CD4-positive, CD25-positive, alpha-beta regulatory T cell (primary cell): ENCODE results near the gene BCAS1. TPM values are rescaled to one million over a fixed set of nuclear protein-coding genes. Genes with fewer than 3 reads are reported as not detected.

Experiments
- ATAC-seq, 2 donors: fragments of 150-1000 bp; cut with Tn5 transposase; one replicate each; pipeline ENCODE4 v1.10.0; 2021; ENCODE audit warnings: low read depth in 2 of 2, moderate number of reproducible peaks in 2 of 2, moderate library complexity in 1 of 2
- DNase-seq, 3 donors: peaks; one replicate each; pipeline versions ENCODE4 v3.0.0 to v3.0.0-alpha.2; 2012 to 2022; ENCODE audit warnings: mixed read lengths in 1 of 3
- H3K27ac ChIP-seq: one replicate; pipeline ENCODE4 v1.7.0; 2013; ENCODE audit warnings: mild to moderate bottlenecking, low read length; ENCODE audit not compliant: insufficient read depth, poor library complexity, severe bottlenecking
- H3K27me3 ChIP-seq: one replicate; pipeline ENCODE4 v1.7.0; 2013; ENCODE audit warnings: low read length; ENCODE audit not compliant: control insufficient read depth, insufficient read depth
- H3K36me3 ChIP-seq: one replicate; pipeline ENCODE4 v1.7.0; 2013; ENCODE audit warnings: mild to moderate bottlenecking, low read length, moderate library complexity; ENCODE audit not compliant: control insufficient read depth, insufficient read depth
- H3K4me1 ChIP-seq: 2 replicates; pipeline ENCODE4 v1.7.0; 2013; ENCODE audit warnings: mild to moderate bottlenecking, low read length; ENCODE audit not compliant: insufficient read depth, control insufficient read depth, poor library complexity, severe bottlenecking
- H3K4me3 ChIP-seq: one replicate; pipeline ENCODE4 v1.7.0; 2013; ENCODE audit warnings: low read depth, mild to moderate bottlenecking, low read length, moderate library complexity
- H3K9me3 ChIP-seq, 2 experiments: 1 replicate in 1 of 2; 2 replicates in 1 of 2; pipeline ENCODE4 v1.7.0; 2013; ENCODE audit warnings: low read length in 2 of 2, mild to moderate bottlenecking in 1 of 2, moderate library complexity in 1 of 2; ENCODE audit not compliant: control insufficient read depth in 2 of 2
- H3K27ac Mint-ChIP-seq, 3 donors: one replicate each; pipeline ENCODE4 v1.8.0; 2020 to 2022; ENCODE audit warnings: mild to moderate bottlenecking in 3 of 3, mixed read lengths in 3 of 3, moderate library complexity in 2 of 3
- H3K27me3 Mint-ChIP-seq: one replicate; pipeline ENCODE4 v1.8.0; 2022; ENCODE audit warnings: mild to moderate bottlenecking, mixed read lengths
- H3K36me3 Mint-ChIP-seq: one replicate; pipeline ENCODE4 v1.8.0; 2020; ENCODE audit warnings: mixed read lengths
- H3K4me1 Mint-ChIP-seq, 4 donors: one replicate each; pipeline ENCODE4 v1.8.0; 2020 to 2022; ENCODE audit warnings: mixed read lengths in 4 of 4, mild to moderate bottlenecking in 1 of 4
- H3K4me3 Mint-ChIP-seq, 4 donors: one replicate each; pipeline ENCODE4 v1.8.0; 2020 to 2022; ENCODE audit warnings: mild to moderate bottlenecking in 4 of 4, mixed read lengths in 4 of 4, moderate library complexity in 3 of 4
- H3K9me3 Mint-ChIP-seq, 7 donors: one replicate each; pipeline ENCODE4 v1.8.0; 2020 to 2022; ENCODE audit warnings: mixed read lengths in 7 of 7, mild to moderate bottlenecking in 3 of 7, moderate library complexity in 2 of 7
- polyA plus RNA-seq, 4 donors: library from polyadenylated mRNA; unstranded; fragments of 300-500 nt; fragmentation: Illumina TruSeq; gene quantifications; one replicate each; pipeline ENCODE4 v1.2.3, GENCODE V29; 2021
- total RNA-seq: library from RNA; stranded (reverse); gene quantifications from one replicate; pipeline ENCODE4 v1.2.3, GENCODE V29; 2022

BCAS1 gene
- total and polyA plus RNA-seq, 5 donors from 2014 or later: 0.81 to 17.3 (median 12.9) TPM

DNA sequence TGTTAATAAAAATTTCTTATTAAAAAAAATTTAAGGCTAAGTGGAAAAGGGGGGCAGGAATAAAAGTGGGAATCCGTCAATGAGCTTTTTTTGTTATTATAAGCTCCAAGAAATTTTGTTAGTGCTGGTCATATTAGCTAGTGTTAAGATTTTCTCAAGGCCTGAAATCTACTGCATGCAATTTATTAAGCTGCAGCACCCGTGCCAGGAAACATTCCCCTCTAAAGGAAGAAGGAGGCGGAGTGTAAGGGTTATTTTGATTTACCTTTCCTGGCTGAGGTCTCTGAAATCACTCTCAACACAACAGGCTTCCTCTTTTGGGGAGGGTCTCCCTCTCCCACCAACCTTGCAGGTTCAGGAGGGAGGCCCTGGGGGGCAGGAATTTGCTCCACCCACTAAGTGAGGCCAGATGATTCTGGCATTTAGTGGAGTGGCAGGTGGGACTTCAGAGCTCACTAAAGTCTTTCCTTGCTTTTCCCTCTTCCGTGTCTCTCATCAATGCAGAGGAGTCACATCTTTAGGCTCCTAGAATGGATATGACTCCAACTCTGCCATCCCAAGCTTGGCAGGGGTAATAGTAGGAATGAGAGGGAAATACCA lies 168.8 kb downstream of the BCAS1 start:
- DNase-seq (no peak), ATAC-seq (no peak)
- Mint-ChIP-seq H3K27ac (no peak overlapping the region), H3K4me1 (peaks cover 6 to 33% (median 27%) of the 10 kb centered on the region in 4 donors), H3K4me3 (no peak overlapping the region), H3K36me3 (no peaks in the 10 kb centered on the region), H3K27me3 (no peaks in the 10 kb centered on the region), H3K9me3 (no peaks in the 10 kb centered on the region)
- Histone ChIP-seq H3K36me3 (no peaks in the 10 kb centered on the region), H3K4me1 (peaks cover 11% of the 10 kb centered on the region), H3K9me3 (no peaks in the 10 kb centered on the region), H3K27ac (no peak overlapping the region), H3K27me3 (no peaks in the 10 kb centered on the region), H3K4me3 (no peak overlapping the region)

DNA sequence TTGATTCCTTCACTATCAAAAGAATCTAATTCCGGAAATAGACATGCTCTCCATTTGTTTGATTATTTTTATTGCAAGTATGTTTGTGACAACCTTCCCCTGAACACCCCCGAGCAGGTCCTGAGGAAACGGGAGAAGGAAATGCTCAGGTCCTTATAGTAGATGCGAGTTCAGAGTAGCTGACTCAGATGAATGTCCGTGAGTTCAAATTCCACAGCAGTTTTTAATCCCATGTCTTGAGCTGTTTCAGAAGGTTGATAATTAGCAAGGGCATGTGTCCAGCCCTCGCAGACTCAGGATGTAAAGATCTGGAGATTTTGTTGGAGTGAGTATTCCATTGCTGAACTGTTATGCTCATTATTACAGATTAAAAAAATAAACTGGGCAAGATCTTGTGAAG lies 169.3 kb downstream of the BCAS1 start:
- no peaks in the 10 kb centered on the region for H3K27me3 ChIP-seq
- peaks cover 11% of the 10 kb centered on the region for H3K4me1 ChIP-seq
- no peaks in the 10 kb centered on the region for H3K36me3 Mint-ChIP-seq
- no peaks in the 10 kb centered on the region for H3K27me3 Mint-ChIP-seq
- no peak overlapping the region for H3K27ac ChIP-seq
- no peaks in the 10 kb centered on the region for H3K9me3 ChIP-seq
- ATAC-seq: no peak
- H3K4me1 Mint-ChIP-seq: peaks cover 6 to 31% (median 27%) of the 10 kb centered on the region in 4 donors
- H3K4me3 Mint-ChIP-seq: no peak overlapping the region
- no peaks in the 10 kb centered on the region for H3K36me3 ChIP-seq
- no peaks in the 10 kb centered on the region for H3K9me3 Mint-ChIP-seq
- no peak for DNase-seq
- H3K27ac Mint-ChIP-seq: peak overlapping the region in 1 of 3 donors; percentile 64
- H3K4me3 ChIP-seq: no peak overlapping the region

DNA sequence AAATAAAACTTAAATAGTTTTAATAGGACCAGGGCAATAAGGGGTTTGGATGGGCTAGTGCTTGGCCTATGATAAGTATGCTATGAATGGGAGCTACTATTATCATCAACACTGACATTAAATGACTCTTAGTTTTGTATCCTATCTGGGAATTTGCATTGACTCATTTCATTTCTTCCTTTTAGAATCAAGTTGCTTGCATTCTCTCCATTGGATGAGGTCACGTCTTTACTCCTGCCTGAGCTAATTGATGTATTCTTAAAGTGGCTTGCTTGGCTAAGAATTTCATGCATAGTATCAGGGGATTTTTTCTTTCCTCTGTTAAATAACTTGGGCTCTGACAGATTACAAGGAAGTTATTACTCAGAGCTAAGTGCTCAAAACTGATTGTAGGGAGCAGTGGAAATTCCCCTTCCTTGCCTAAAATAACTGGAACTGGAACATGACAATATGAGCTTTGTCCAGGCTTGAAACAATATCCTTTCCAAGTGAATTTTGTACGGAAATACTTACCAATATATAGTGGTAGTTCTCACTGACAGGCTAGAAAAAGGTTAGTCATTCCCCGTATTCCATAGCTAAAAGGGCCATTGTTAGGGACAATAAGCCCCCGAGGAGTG lies 169.9 kb downstream of the BCAS1 start:
- Mint-ChIP-seq H3K4me3 (no peak overlapping the region), H3K27me3 (no peaks in the 10 kb centered on the region), H3K9me3 (no peaks in the 10 kb centered on the region), H3K36me3 (no peaks in the 10 kb centered on the region), H3K4me1 (peaks cover 6 to 32% (median 25%) of the 10 kb centered on the region in 4 donors), H3K27ac (peak overlapping the region in 1 of 3 donors; percentile 25)
- ATAC-seq: no peak
- Histone ChIP-seq H3K36me3 (no peaks in the 10 kb centered on the region), H3K27me3 (no peaks in the 10 kb centered on the region), H3K27ac (no peak overlapping the region), H3K9me3 (no peaks in the 10 kb centered on the region), H3K4me1 (peaks cover 11% of the 10 kb centered on the region), H3K4me3 (no peak overlapping the region)
- DNase-seq: no peak

DNA sequence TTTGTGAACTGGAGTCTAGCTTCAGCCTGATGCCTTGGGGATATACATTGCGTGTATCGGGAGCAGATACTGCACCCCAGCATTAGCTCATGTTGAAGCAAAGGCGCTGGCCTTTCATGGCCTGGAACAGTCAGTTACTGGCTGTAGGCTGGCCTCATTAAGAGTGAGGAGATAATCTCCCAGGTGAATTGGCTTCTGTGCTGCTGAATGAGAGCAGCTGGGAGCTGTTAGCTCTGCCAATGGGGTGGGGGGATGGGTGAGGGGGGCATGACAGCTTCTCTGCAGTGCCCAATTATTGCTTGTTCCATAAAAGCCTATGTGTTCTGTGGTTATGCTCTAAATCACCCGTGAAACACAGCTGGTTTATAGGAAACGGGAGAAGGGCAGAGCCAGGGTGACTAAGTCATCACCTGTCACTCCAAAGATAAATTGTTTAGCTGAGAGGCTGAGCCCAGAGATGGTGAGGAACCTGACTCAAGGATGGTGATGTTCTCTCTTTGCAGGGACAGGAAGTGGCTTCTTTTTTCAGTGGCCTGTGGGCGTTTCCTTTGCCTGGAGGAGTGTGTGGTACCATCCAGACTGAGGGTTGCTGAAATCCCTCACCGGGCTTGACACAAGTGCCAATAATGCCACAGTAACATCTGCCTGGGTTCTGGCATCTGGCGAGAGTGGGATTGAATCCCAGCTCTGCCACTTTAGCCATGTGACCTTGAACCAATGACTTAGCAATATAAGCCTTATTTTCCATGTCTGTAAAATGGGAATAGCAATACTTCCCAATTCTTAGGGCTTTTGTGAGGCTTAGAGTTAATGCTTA lies 170.8 kb downstream of the BCAS1 start:
- DNase-seq (peak; percentile 6 to 91 (median 55)), ATAC-seq (peak; percentile 93 to 94)
- Histone ChIP-seq H3K4me3 (peak overlapping the region; percentile 31), H3K9me3 (no peaks in the 10 kb centered on the region), H3K36me3 (no peaks in the 10 kb centered on the region), H3K27ac (no peak overlapping the region), H3K4me1 (peaks cover 11% of the 10 kb centered on the region), H3K27me3 (no peaks in the 10 kb centered on the region)
- no peaks in the 10 kb centered on the region for H3K36me3 Mint-ChIP-seq
- H3K4me3 Mint-ChIP-seq: peak overlapping the region in 3 of 4 donors; percentile 7 to 60 (median 12)
- H3K27ac Mint-ChIP-seq: peak overlapping the region; percentile 78 to 86 (median 79)
- no peaks in the 10 kb centered on the region for H3K27me3 Mint-ChIP-seq
- no peaks in the 10 kb centered on the region for H3K9me3 Mint-ChIP-seq
- peaks cover 6 to 39% (median 29%) of the 10 kb centered on the region in 4 donors for H3K4me1 Mint-ChIP-seq

DNA sequence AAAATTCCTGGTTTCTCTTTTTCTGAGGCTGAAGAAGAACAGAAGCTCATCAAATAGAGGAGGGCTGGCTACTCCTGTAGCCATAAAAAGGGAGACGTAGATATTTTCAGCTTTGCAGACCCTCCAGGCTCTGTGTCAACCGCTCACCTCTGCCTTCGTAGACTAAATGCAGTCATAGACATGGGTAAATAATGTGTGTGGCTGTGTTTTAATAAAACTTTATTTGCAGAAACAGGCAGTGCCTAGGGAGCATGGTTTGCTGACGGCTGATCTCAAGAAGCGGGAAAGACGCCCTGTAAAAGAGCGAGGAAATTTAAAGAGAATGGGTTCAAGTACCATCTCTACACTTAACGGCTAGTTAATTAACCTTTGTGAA lies 171.8 kb downstream of the BCAS1 start:
- no peak overlapping the region for H3K27ac ChIP-seq

DNA sequence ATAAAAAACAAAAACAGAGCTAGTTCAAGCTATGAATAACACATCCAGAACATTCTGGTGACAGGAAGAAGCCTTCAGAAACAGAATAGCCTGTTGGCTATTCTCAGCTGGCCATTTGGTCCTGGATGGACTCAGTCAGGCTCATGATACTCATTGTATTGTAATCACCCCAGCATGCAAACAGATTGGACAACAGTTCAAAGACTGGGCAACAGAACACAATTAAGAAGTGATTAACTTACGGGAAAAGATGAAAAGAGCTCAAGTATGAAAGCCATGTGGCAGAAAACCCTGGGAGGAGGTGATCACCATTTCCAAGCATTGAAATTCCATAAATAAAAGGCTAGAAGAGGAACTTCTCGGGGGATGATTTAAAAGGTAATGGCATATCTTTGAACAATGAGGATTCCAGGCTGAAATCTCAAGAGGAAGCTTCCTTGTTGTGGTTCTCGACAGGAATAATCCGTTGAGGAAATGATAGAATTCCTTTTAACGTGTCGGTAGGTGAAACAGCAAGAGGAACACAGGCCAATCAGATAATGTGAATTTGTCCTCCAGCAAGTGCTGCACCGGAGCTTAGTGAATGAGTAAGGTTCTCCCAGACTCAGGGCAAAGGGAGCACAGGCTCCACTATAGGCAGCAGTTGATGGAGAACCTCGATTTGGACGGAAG lies 172.4 kb downstream of the BCAS1 start:
- Mint-ChIP-seq H3K36me3 (no peaks in the 10 kb centered on the region), H3K27me3 (no peaks in the 10 kb centered on the region), H3K4me3 (no peak overlapping the region), H3K9me3 (no peaks in the 10 kb centered on the region), H3K4me1 (peaks cover 13 to 44% (median 36%) of the 10 kb centered on the region in 4 donors), H3K27ac (peak overlapping the region in 2 of 3 donors; percentile 23 to 82)
- Histone ChIP-seq H3K9me3 (no peaks in the 10 kb centered on the region), H3K4me3 (no peak overlapping the region), H3K27me3 (no peaks in the 10 kb centered on the region), H3K36me3 (no peaks in the 10 kb centered on the region), H3K27ac (no peak overlapping the region), H3K4me1 (peaks cover 17% of the 10 kb centered on the region)
- ATAC-seq: no peak
- no peak for DNase-seq

More for the DNA sequence above, 171.8 kb downstream of the BCAS1 start:
- no peaks in the 10 kb centered on the region for H3K36me3 ChIP-seq
- no peaks in the 10 kb centered on the region for H3K36me3 Mint-ChIP-seq
- peaks cover 12% of the 10 kb centered on the region for H3K4me1 ChIP-seq
- DNase-seq: no peak
- no peaks in the 10 kb centered on the region for H3K27me3 Mint-ChIP-seq
- no peaks in the 10 kb centered on the region for H3K9me3 ChIP-seq
- no peak overlapping the region for H3K4me3 ChIP-seq
- no peaks in the 10 kb centered on the region for H3K27me3 ChIP-seq
- no peak overlapping the region for H3K4me3 Mint-ChIP-seq
- H3K9me3 Mint-ChIP-seq: no peaks in the 10 kb centered on the region
- peak overlapping the region in 2 of 3 donors; percentile 55 to 82 for H3K27ac Mint-ChIP-seq
- ATAC-seq: no peak
- H3K4me1 Mint-ChIP-seq: peaks cover 7 to 41% (median 31%) of the 10 kb centered on the region in 4 donors

DNA sequence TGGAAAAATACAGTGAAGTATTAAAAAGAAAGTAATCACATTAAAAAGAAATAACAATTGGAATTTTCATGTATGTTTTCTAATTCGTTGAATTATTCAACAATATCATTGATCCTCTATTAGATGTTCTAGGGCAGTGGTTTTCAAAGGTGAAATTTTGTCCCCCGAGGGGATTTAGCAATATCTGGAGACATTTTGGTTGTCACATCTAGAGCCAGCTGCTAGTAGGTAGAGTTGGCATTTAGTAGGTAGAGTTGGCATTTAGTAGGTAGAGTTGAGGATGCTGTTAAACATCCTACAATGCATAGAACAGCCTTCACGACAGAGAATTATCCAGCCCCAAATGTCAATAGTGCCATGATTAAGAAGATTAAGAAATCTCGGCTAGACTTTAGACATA lies 173.7 kb downstream of the BCAS1 start:
- DNase-seq (no peak), ATAC-seq (no peak)
- Histone ChIP-seq H3K36me3 (no peaks in the 10 kb centered on the region), H3K27me3 (no peaks in the 10 kb centered on the region), H3K9me3 (no peaks in the 10 kb centered on the region), H3K27ac (no peak overlapping the region), H3K4me3 (no peak overlapping the region), H3K4me1 (peaks cover 21% of the 10 kb centered on the region)
- peaks cover 0 to 1% (median 0%) of the 10 kb centered on the region in 7 donors for H3K9me3 Mint-ChIP-seq
- no peaks in the 10 kb centered on the region for H3K36me3 Mint-ChIP-seq
- no peak overlapping the region for H3K4me3 Mint-ChIP-seq
- H3K27me3 Mint-ChIP-seq: no peaks in the 10 kb centered on the region
- H3K4me1 Mint-ChIP-seq: peaks cover 17 to 55% (median 42%) of the 10 kb centered on the region in 4 donors
- no peak overlapping the region for H3K27ac Mint-ChIP-seq
